Heart right ventricle (tissue), 16 donors: ENCODE data around the gene ELFN1. TPM values are rescaled to one million over a fixed set of nuclear protein-coding genes. Genes with fewer than 3 reads are reported as not detected.

Source experiments
- ATAC-seq, 8 donors: fragments of 200-7000 bp; cut with Tn5 transposase; one replicate each; pipeline ENCODE4 v1.9.1; 2020; ENCODE audit warnings: mild to moderate bottlenecking in 8 of 8, moderate library complexity in 8 of 8, moderate number of reproducible peaks in 1 of 8
- DNase-seq, 2 donors: peaks; one replicate each; pipeline ENCODE4 v3.0.0-alpha.2; 2020
- H3K27ac ChIP-seq, 10 donors: fragments of 200-600 bp; sonication (generic) in 2 of 10; one replicate each; pipeline versions ENCODE4 v1.5.0 to v1.8.0; 2020 to 2022; ENCODE audit warnings: mild to moderate bottlenecking in 3 of 10
- H3K27me3 ChIP-seq, 7 donors: fragments of 200-600 bp; one replicate each; pipeline ENCODE4 v1.8.0; 2021 to 2022; ENCODE audit warnings: mild to moderate bottlenecking in 2 of 7
- H3K36me3 ChIP-seq, 9 donors: fragments of 200-600 bp; sonication (generic) in 1 of 9; one replicate each; pipeline versions ENCODE4 v1.5.0 to v1.8.0; 2020 to 2022; ENCODE audit warnings: mild to moderate bottlenecking in 2 of 9
- H3K4me1 ChIP-seq, 9 donors: fragments of 200-600 bp; sonication (generic) in 1 of 9; one replicate each; pipeline versions ENCODE4 v1.5.0 to v1.8.0; 2020 to 2022; ENCODE audit warnings: mild to moderate bottlenecking in 4 of 9
- H3K4me3 ChIP-seq, 10 donors: fragments of 200-600 bp; sonication (generic) in 2 of 10; one replicate each; pipeline versions ENCODE4 v1.5.0 to v1.8.0; 2020 to 2022; ENCODE audit warnings: mild to moderate bottlenecking in 7 of 10, moderate library complexity in 2 of 10
- H3K9me3 ChIP-seq, 11 donors: fragments of 200-600 bp in 10 of 11; sonication (generic) in 2 of 11; one replicate each; pipeline versions ENCODE4 v1.5.0 to v1.8.0; 2013 to 2022; ENCODE audit warnings: mild to moderate bottlenecking in 2 of 11, control low read depth in 1 of 11, moderate library complexity in 1 of 11
- WGBS, 2 donors: extraction: QIAGEN DNeasy Blood & Tissue Kit; methylation state at CpG; one replicate each; pipeline ENCODE4 v1.1.7; 2013; ENCODE audit warnings: inconsistent platforms in 1 of 2; 5-methylcytosine and 5-hydroxymethylcytosine counted together
- intact Hi-C, 10 donors: fragments of 100-400 bp; cut with DNase I; formaldehyde crosslinking; loops; one replicate each; pipeline versions ENCODE4 v1.11.1 to v1.14.2; 2022
- polyA plus RNA-seq, 2 donors: library from polyadenylated mRNA; stranded (reverse); fragments of 200-250 nt; gene quantifications; one replicate each; pipeline ENCODE4 v1.2.3, GENCODE V29; 2013
- total RNA-seq, 10 donors: library from RNA; stranded (reverse); fragmentation: NEBNext Ultra II Directional in 3 of 10; extraction: Animal tissue kit (Norgen Biotek cat#: 25700) in 3 of 10; gene quantifications; one replicate each; pipeline versions ENCODE4 v1.2.1 to v1.2.4, GENCODE V29; 2021 to 2023
- TF ChIP-seq, protein P1 (sequence below), 9 donors: fragments of 200-600 bp; sonication (generic) in 2 of 9; IDR thresholded peaks; one replicate each; pipeline versions ENCODE4 v1.5.0 to v1.8.0; 2021 to 2022; ENCODE audit warnings: antibody characterized with exemption in 9 of 9, mild to moderate bottlenecking in 5 of 9, moderate library complexity in 1 of 9
- donor health status: Arrhythmogenic right ventricular cardiomyopathy.
- donor health status: ischemic (EF 13 %, LVEDD 7.1; RV severe dilation, severe dysfunction).
- donor health status: healthy with polysubstance abuse.
- donor health status: DM: no; HTN: yes; CAD: no.
- donor health status: DM: no; HTN: no; CAD: no.
- donor health status: ischemic (EF 25% LVEDD 6.9; RV normal size, moderate dysfunction).
- donor health status: ischemic (EF 25% LVEDD 5.7; RV mildly dilated, moderate dysfunction).
- donor health status: healthy.
- donor health status: DM: yes; HTN: yes; CAD: no.
- donor health status: Ischemic cardiomyopathy.
- donor health status: ischemic (EF 35%, LVEDD 5.7; RV mildly dilated, moderate dysfunction).
- donor health status: nonischemic (EF 11% LVEDD 7.7; RV severe dilation, severe dysfunction).
- donor health status: DM: yes; HTN: yes; CAD: no.
- donor health status: PGD.
- donor health status: ischemic (EF 29% LVEDD 5.4; RV normal size, mild dysfunction).
- donor health status: nonischemic (EF 23%, LVEDD 6.1; RV moderate dilation, normal function).

The ELFN1 gene
- total and polyA plus RNA-seq, 12 donors: 3.0 to 9.5 (median 6.0) TPM

DNA sequence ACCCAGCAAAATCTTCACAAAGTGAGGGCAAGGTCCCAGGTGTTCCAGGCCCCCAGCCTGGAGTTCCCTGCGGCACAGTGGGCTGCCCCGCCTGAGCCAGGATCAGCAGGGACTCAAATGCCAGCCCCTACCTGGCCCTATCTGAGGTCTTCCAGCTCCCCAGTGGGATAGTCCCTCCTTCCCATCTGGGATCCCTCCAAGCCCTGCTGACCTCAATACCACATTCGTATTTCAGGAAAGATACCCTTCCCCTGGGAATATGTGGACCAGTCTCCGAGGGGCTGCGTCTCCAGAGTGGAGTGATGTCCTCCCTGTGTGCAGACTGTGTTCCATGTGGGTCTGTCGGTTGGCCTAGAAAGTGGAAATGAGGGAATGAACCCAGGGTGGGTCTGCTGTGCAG lies 40.9 kb downstream of the ELFN1 start:
- Histone ChIP-seq H3K4me1 (peaks cover 5 to 31% (median 20%) of the 10 kb centered on the region in 9 donors), H3K9me3 (peaks cover 0 to 13% (median 8%) of the 10 kb centered on the region in 11 donors), H3K36me3 (peaks cover 0 to 13% (median 0%) of the 10 kb centered on the region in 9 donors), H3K27ac (no peak overlapping the region), H3K27me3 (no peaks in the 10 kb centered on the region), H3K4me3 (no peak overlapping the region)
- ATAC-seq (no peak), DNase-seq (no peak)
- TF ChIP-seq, protein P1, sequence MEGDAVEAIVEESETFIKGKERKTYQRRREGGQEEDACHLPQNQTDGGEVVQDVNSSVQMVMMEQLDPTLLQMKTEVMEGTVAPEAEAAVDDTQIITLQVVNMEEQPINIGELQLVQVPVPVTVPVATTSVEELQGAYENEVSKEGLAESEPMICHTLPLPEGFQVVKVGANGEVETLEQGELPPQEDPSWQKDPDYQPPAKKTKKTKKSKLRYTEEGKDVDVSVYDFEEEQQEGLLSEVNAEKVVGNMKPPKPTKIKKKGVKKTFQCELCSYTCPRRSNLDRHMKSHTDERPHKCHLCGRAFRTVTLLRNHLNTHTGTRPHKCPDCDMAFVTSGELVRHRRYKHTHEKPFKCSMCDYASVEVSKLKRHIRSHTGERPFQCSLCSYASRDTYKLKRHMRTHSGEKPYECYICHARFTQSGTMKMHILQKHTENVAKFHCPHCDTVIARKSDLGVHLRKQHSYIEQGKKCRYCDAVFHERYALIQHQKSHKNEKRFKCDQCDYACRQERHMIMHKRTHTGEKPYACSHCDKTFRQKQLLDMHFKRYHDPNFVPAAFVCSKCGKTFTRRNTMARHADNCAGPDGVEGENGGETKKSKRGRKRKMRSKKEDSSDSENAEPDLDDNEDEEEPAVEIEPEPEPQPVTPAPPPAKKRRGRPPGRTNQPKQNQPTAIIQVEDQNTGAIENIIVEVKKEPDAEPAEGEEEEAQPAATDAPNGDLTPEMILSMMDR (IDR thresholded peaks at IDR 0.05): no peak
- intact Hi-C loops: no loop called here
- WGBS, 2 donors: 83 to 87% methylated on average over 6 of the region's 6 CpGs

DNA sequence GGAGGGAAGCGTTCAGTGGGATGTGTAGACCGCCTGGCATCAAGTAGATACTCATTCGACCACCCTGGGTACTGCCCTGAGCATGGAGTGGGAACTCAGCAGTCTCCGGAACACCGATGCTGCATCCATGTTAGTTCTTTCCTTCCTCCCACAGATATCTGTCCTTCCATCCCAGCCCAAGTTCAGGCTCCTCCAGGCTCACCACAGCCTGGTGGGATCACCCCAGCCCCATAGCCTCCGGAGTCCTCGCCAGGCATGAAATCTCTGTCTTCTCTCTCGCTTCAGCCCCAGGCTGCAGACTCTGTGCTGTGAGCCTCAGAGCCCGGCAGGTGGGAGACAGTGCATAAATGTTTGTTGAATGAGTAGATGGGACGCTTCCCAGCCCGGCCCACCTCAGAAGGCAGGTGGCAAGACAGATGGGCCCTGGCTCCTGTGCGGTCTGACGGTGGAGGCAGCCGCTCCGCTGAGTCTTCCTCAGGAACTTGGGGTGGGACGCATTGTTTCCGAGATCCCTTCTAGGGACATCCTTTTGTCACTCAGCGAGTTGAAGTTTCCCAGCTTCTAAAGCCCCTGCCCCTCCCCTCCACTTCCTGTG lies 42.9 kb downstream of the ELFN1 start:
- 65% methylated on average over 18 of the region's 18 CpGs for WGBS, 2 donors
- Histone ChIP-seq H3K36me3 (peaks cover 0 to 13% (median 0%) of the 10 kb centered on the region in 9 donors), H3K9me3 (peaks cover 0 to 13% (median 8%) of the 10 kb centered on the region in 11 donors), H3K4me1 (peaks cover 5 to 45% (median 31%) of the 10 kb centered on the region in 9 donors), H3K4me3 (no peak overlapping the region), H3K27me3 (no peaks in the 10 kb centered on the region), H3K27ac (peak overlapping the region in 7 of 10 donors; percentile 33 to 75 (median 68))
- intact Hi-C loops: no loop called here
- TF ChIP-seq, protein P1 (IDR thresholded peaks at IDR 0.05): no peak
- DNase-seq: no peak
- ATAC-seq: peak in 3 of 8 donors; percentile 8 to 10 (median 10)

DNA sequence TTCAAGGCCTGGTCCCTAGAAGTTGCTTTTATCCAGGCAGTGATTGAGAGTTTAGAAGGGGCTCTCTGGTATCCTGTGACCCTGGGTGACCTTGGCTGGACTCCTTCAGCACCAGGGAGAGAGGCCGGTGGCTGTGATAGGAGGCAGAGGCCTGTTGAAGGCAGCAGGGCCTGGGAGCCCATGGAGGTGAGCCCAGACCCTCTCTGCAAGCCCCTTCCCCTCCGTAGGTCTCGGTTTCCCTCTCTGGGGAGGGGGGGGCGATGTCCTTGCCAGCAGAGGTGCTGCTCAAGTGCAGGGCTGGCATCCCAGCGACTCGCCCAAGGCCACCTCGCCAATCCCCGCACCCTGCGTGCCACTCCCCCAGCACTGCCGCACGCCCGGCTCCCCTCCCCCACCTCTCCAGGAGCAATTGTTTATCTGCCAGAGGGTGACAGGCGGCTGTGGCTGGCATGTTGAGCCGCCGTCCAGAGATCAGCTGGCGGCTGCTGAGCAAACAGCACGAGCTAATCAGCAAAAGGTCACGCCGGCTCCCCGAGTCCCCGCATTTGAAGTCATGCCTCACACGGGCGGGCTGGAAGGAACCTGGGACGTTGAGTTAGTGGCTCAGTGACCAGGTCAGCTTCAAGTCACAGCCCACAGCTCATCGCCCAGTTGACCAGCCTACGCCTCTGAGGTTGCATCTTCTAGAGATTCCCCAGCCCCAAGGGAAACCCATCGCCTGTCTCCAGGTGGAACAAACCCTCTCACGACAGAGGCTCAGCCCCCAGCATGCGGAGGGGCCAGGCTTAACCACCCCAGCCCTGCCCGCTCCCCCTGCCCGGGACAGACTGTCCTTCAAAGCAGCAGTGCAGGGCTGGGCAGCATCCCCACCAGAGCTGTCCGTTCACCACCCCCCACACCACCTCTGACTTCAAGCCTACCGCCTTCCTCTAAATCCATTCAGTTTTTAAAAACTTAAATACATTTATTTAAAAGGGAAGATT lies 43.7 kb downstream of the ELFN1 start:
- intact Hi-C loops: no loop called here
- ATAC-seq: peak; percentile 73 to 90 (median 80)
- TF ChIP-seq, protein P1 (IDR thresholded peaks at IDR 0.05): no peak
- H3K27me3 ChIP-seq: no peaks in the 10 kb centered on the region
- no peak overlapping the region for H3K4me3 ChIP-seq
- 45 to 52% methylated on average over 33 of the region's 33 CpGs for WGBS, 2 donors
- H3K36me3 ChIP-seq: peaks cover 0 to 13% (median 0%) of the 10 kb centered on the region in 9 donors
- peaks cover 0 to 13% (median 8%) of the 10 kb centered on the region in 11 donors for H3K9me3 ChIP-seq
- peaks cover 5 to 45% (median 31%) of the 10 kb centered on the region in 9 donors for H3K4me1 ChIP-seq
- DNase-seq: peak; percentile 68 to 69
- H3K27ac ChIP-seq: peak overlapping the region in 8 of 10 donors; percentile 33 to 75 (median 64)

DNA sequence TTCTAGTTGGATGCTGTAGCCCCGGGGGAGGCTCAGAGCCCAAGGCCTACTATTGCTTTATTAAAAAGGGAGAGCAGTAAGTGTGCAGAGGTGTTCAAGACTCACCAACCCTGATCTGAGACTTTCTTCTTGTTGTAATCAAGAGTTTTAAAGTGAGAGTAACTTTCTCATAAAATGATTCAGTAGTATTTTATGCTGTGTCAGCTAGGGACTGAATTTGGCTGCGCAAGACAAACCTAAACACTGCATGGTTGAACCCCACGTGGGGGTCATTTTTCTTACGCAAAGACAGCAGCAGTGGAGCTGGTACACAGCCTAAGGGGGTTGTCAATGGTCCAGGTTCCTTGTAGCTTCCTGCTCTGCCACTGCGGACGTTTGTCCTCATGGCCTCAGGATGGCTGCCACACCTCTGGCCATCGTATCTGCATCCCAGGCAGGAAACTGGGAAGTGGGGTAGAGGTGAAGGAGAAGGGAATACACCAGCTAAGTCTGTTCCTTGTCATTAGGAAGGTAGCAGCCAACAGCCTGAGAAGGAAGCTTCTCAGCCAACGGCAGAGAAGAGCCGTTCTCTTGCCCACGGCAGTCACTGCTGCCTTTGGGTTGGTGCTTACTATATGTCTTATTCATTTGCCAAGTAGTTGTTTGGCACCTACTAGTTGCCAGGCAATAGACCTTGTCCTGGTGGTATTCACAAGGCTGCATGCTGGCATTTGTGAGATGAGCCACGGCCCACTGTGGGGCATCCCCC lies 44.7 kb downstream of the ELFN1 start:
- Histone ChIP-seq H3K27ac (peak overlapping the region in 4 of 10 donors; percentile 61 to 74 (median 68)), H3K4me1 (peaks cover 5 to 45% (median 31%) of the 10 kb centered on the region in 9 donors), H3K27me3 (no peaks in the 10 kb centered on the region), H3K4me3 (no peak overlapping the region), H3K9me3 (peaks cover 0 to 7% (median 3%) of the 10 kb centered on the region in 11 donors), H3K36me3 (peaks cover 0 to 4% (median 0%) of the 10 kb centered on the region in 9 donors)
- intact Hi-C loops: no loop called here
- ATAC-seq: no peak
- TF ChIP-seq, protein P1 (IDR thresholded peaks at IDR 0.05): no peak
- WGBS, 2 donors: 94 to 96% methylated on average over 11 of the region's 11 CpGs
- DNase-seq: no peak
